GM23338 (cell line): ENCODE data around the gene KDM1A.

Experiments
- CREB1 ChIP-seq: fragments of 250-450 bp; sonication (Bioruptor Pico); IDR thresholded peaks from 2 replicates; pipeline ENCODE4 v1.5.0; 2020; ENCODE audit warnings: low read depth, mild to moderate bottlenecking, moderate library complexity
- CTCF ChIP-seq, 2 experiments: fragments of 200-600 bp in 1 of 2; sonication (generic) in 1 of 2; conservative IDR thresholded peaks; 2 replicates each; pipeline versions ENCODE4 v1.5.1 to v1.6.1; 2016 to 2017; ENCODE audit warnings: antibody characterized with exemption in 2 of 2, low read depth in 2 of 2, mild to moderate bottlenecking in 2 of 2, moderate library complexity in 1 of 2
- ETS1 ChIP-seq: IDR thresholded peaks from 2 replicates; pipeline ENCODE4 v1.6.1; 2016; ENCODE audit warnings: antibody characterized with exemption
- EZH2 ChIP-seq: fragments of 200-600 bp; sonication (generic); IDR thresholded peaks from one replicate; pipeline ENCODE4 v1.8.0; 2017; ENCODE audit warnings: antibody characterized with exemption, mild to moderate bottlenecking, low read depth; ENCODE audit not compliant: unreplicated experiment
- EZH2phosphoT487 ChIP-seq: fragments of 200-600 bp; sonication (generic); IDR thresholded peaks from one replicate; pipeline ENCODE4 v1.8.1; 2018; ENCODE audit warnings: antibody characterized with exemption; ENCODE audit not compliant: unreplicated experiment
- JUNB ChIP-seq: IDR thresholded peaks from one replicate; pipeline ENCODE4 v1.6.1; 2016; ENCODE audit warnings: antibody characterized with exemption; ENCODE audit not compliant: unreplicated experiment
- NANOG ChIP-seq: IDR thresholded peaks from 2 replicates; pipeline ENCODE4 v1.6.1; 2016; ENCODE audit warnings: antibody characterized with exemption, borderline replicate concordance
- POLR2AphosphoS5 ChIP-seq: IDR thresholded peaks from 2 replicates; pipeline ENCODE4 v1.6.1; 2016; ENCODE audit warnings: antibody characterized with exemption, low read depth
- REST ChIP-seq: IDR thresholded peaks from one replicate; pipeline ENCODE4 v1.6.1; 2018; ENCODE audit warnings: antibody characterized with exemption; ENCODE audit not compliant: unreplicated experiment
- STAT1 ChIP-seq: IDR thresholded peaks from one replicate; pipeline ENCODE4 v1.6.1; 2016; ENCODE audit warnings: antibody characterized with exemption; ENCODE audit not compliant: unreplicated experiment
- ZNF114 ChIP-seq: fragments of 250-450 bp; sonication (Bioruptor Pico); IDR thresholded peaks from 2 replicates; pipeline ENCODE4 v1.5.0; 2020; ENCODE audit warnings: mild to moderate bottlenecking, moderate library complexity
- ZNF331 ChIP-seq: fragments of 250-450 bp; sonication (Bioruptor Pico); IDR thresholded peaks from 2 replicates; pipeline ENCODE4 v1.5.0; 2020; ENCODE audit warnings: low read depth, mild to moderate bottlenecking, moderate library complexity

GRCh38 chr1:23110391-23110790, 91.1 kb downstream of the KDM1A start:
- TF ChIP-seq CTCF (conservative IDR thresholded peaks at IDR 0.05; ENCODE audit: low read depth in 2 of 2): no peak
- no peak for TF ChIP-seq CREB1 (CRISPR knock-in tag)
- TF ChIP-seq POLR2AphosphoS5: no peak
- TF ChIP-seq REST: no peak
- no peak for TF ChIP-seq EZH2
- TF ChIP-seq ZNF114 (CRISPR knock-in tag): no peak
- no peak for TF ChIP-seq JUNB
- no peak for TF ChIP-seq EZH2phosphoT487
- TF ChIP-seq STAT1: no peak
- TF ChIP-seq ETS1: no peak
- no peak for TF ChIP-seq NANOG
- TF ChIP-seq ZNF331 (CRISPR knock-in tag): no peak
